ENCODE data around the gene EYS. TPM values are rescaled to one million over a fixed set of nuclear protein-coding genes. Genes with fewer than 3 reads are reported as not detected.
A peak's percentile ranks its signal among the peaks of the same experiment; 100 is the strongest.

The EYS gene
- total and polyA plus RNA-seq, 2 of the 8 experiments (the other 6 are each of a cell fraction or from before 2014, with no cell fraction given) = 0.05 to 0.13 TPM

GRCh38 chr6:64010010-64010409 lies 1697.0 kb downstream of the EYS start:
- Histone ChIP-seq H2AFZ (ENCODE audit: low read length) (no peak overlapping the region), H3K23me2 (ENCODE audit: low read depth, low read length) (no peaks in the 10 kb centered on the region), H3K9ac (replicated peaks in 1 of 4; ENCODE audit: extremely low read depth in 1 of 4, low read depth in 3 of 4, low read length in 3 of 4) (no peak overlapping the region), H3K14ac (ENCODE audit: insufficient read length) (no peak overlapping the region), H3K9me3 (ENCODE audit: insufficient read depth in 2 of 2, low read depth in 1 of 2, low read length in 1 of 2) (no peaks in the 10 kb centered on the region), H4K8ac (ENCODE audit: extremely low read depth, insufficient read depth, low read length) (peak overlapping the region; percentile 3; the same call in 1 of the 2 replicates), H3K23ac (ENCODE audit: insufficient read length) (no peak overlapping the region), H3K18ac (ENCODE audit: extremely low read depth, low read length) (no peak overlapping the region), H2BK15ac (ENCODE audit: low read length) (no peak overlapping the region), H3K27ac (ENCODE audit: low read depth, low read length) (no peak overlapping the region), H3K27me3 (replicated peaks in 1 of 4; ENCODE audit: control insufficient read depth in 3 of 4, extremely low read depth in 1 of 4, insufficient read depth in 3 of 4, low read length in 3 of 4) (no peaks in the 10 kb centered on the region), H3K4me3 (ENCODE audit: extremely low read depth in 1 of 4, insufficient read depth in 2 of 4, low read depth in 3 of 4, low read length in 4 of 4) (no peak overlapping the region), H2AK5ac (ENCODE audit: low read depth, low read length) (no peak overlapping the region), H2BK12ac (ENCODE audit: low read depth, low read length) (no peak overlapping the region), H4K20me1 (replicated peaks in 1 of 2; ENCODE audit: control insufficient read depth in 1 of 2, insufficient read depth in 2 of 2, low read length in 2 of 2) (no peaks in the 10 kb centered on the region), H3K4me2 (ENCODE audit: insufficient read depth in 1 of 2, low read depth in 2 of 2, low read length in 2 of 2) (no peak overlapping the region), H2BK120ac (replicated peaks; ENCODE audit: low read depth, low read length) (no peak overlapping the region), H2BK5ac (ENCODE audit: low read depth, low read length) (no peak overlapping the region), H3K4me1 (replicated peaks in 1 of 4; ENCODE audit: control insufficient read depth in 3 of 4, insufficient read depth in 4 of 4, low read length in 3 of 4) (no peaks in the 10 kb centered on the region), H3K36me3 (ENCODE audit: control insufficient read depth in 2 of 4, insufficient read depth in 4 of 4, low read length in 3 of 4) (no peaks in the 10 kb centered on the region), H3K4ac (replicated peaks; ENCODE audit: insufficient read length, low read depth, low read length) (no peak overlapping the region), H2BK20ac (ENCODE audit: low read length) (no peak overlapping the region), H3K79me2 (ENCODE audit: control insufficient read depth in 1 of 2, insufficient read depth in 2 of 2, low read length in 2 of 2) (no peaks in the 10 kb centered on the region), H4K5ac (ENCODE audit: insufficient read length, low read depth, low read length) (no peak overlapping the region), H4K91ac (replicated peaks; ENCODE audit: insufficient read length, low read length) (no peak overlapping the region), H3K56ac (replicated peaks; ENCODE audit: insufficient read length, low read depth, low read length) (no peak overlapping the region), H3K79me1 (ENCODE audit: low read depth, low read length) (no peaks in the 10 kb centered on the region)
- WGBS, 2 experiments (ENCODE audit: extremely low coverage in 1 of 2, insufficient coverage in 1 of 2, insufficient read length in 1 of 2, insufficient replicate concordance in 2 of 2, low coverage in 1 of 2, low lambda C conversion rate in 2 of 2, missing lambda C conversion rate in 1 of 2) = 97% methylated on average over 8 of the region's 8 CpGs; no CpG with 5 or more reads in 1 of the 2 experiments
- TF ChIP-seq TEAD4 (IDR thresholded peaks at IDR 0.05; ENCODE audit: low read depth, low read length) (no peak), KDM5A (IDR thresholded peaks at IDR 0.05; ENCODE audit: low read length) (no peak), E2F6 (IDR thresholded peaks at IDR 0.05) (no peak), CTBP2 (IDR thresholded peaks at IDR 0.05; ENCODE audit: borderline replicate concordance, insufficient read depth, insufficient read length, low read length) (no peak), CBX5 (IDR thresholded peaks at IDR 0.05; ENCODE audit: low read depth, low read length) (no peak), CHD2 (IDR thresholded peaks at IDR 0.05; ENCODE audit: low read length) (no peak), CEBPB (IDR thresholded peaks at IDR 0.05; ENCODE audit: low read depth, low read length) (no peak), SP1 (IDR thresholded peaks at IDR 0.05; ENCODE audit: low read depth, low read length) (no peak), POLR2A (IDR thresholded peaks at IDR 0.05; ENCODE audit: control extremely low read depth in 1 of 2, low read depth in 2 of 2, low read length in 2 of 2) (no peak), ZNF274 (IDR thresholded peaks at IDR 0.05; ENCODE audit: borderline replicate concordance, extremely low read depth, low read length) (no peak), CREB1 (IDR thresholded peaks at IDR 0.05) (no peak), BACH1 (IDR thresholded peaks at IDR 0.05; ENCODE audit: low read length) (no peak)
- DNase-seq (ENCODE audit: low read depth in 1 of 2, low spot score in 2 of 2) (no peak), FAIRE-seq (no peak)
- ChIA-PET CTCF (ENCODE audit: partially characterized antibody) (interaction anchor here (0.7 to 1.6 kb wide), 4 partner anchors 78 to 320 kb away, joined by 3 to 7 read pairs (median 4); no protein-coding TSS in a partner anchor), POLR2A (ENCODE audit: partially characterized antibody) (no interaction called here)

Data from H1 (cell line).